DMS53 treated with DMSO at 0.1 percent for 48 hours (cell line): ENCODE data around the gene USP53.
"Not testable (repeated sequence)": the region's sequence is repeated elsewhere in the genome, so short reads cannot be mapped to it uniquely, and the experiment has no call there.

Experiments
- DNase-seq: peaks from one replicate; lab custom pipeline; 2025; ENCODE audit not compliant: unreplicated experiment; lab: John Stamatoyannopoulos, UW

The USP53 gene

DNA sequence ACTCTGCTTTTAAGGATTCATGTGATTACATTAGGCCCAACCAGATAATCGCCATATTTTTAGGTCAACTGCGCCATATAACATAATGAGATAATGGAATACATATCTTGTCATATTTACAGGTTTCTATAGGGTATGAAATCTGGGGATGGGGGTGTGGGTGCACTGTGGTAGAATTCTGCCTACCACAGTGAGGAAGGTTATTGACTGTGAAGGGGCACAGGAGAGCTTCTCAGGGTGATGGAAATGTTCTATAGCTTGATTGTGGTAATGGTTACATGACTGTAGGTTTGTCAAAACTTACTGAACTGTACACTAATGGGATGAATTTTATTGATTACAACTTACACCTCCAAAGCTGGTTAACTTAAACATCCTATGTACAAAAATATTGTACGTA lies 15.9 kb downstream of the USP53 start:
- no peak for DNase-seq

- DNase-seq: no peak
Measured at GRCh38 chr4:119229908-119230687, 17.6 kb downstream of the USP53 start.

GRCh38 chr4:119231491-119231890 lies 19.0 kb downstream of the USP53 start:
- DNase-seq: no peak

GRCh38 chr4:119232286-119232685 lies 19.8 kb downstream of the USP53 start:
- no peak for DNase-seq

DNA sequence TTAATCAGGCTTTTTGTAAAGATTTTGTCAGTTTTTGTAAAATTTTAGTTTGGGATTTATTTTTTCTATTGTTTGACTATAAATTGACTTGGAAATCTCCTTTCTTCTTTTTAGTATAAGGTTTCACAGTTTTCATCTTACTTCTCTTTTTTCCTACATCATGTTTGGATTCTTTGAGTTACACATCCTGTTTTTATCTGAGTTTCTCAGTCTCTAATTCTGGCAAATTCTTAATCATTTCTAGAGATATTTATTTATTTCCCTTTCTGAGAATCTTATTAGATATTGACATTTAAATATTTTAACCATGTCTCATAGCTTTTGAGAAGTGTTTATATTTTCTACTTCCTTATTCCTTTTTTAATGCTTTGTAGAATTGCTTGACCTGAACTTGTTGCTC lies 20.7 kb downstream of the USP53 start:
- DNase-seq: no peak

DNA sequence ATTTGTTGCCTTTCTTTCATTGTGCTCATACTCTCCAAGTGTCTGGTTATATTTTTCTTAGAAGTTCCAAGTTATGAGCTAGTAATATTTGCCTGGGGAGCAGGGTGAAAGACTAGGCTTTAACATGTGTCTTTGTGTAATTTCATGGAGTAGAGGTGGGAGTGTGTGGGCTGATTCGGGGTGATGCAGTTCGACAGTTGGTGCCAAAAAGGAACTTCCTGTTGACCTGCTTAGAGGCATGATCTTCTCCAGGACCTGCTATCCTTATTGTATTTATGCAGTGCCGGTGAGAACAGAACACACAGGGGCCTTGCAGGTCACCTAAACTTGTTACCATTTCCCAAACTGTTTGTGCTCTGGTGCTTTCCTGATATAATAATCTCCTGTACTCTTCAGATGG lies 21.2 kb downstream of the USP53 start:
- no peak for DNase-seq

- DNase-seq: no peak
Measured at GRCh38 chr4:119237201-119237600, 24.7 kb downstream of the USP53 start.

DNA sequence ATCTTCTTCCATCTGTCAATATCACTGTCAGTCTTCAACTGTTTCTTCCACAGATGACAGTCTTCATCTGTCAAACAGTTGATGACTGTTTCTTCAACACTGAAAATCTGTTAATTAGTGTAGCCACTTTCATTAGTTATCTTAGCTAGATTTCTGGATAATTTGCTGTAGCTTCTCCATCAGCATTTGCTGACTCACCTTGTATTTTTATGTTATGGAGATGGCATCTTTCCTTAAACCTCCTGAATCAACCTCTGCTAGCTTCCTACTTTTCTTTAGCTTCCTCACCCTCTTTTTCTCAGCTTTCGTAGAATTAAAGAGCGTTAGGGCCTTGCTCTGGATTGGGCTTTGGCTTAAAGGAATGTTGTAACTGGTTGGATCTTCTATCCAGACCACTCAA lies 25.1 kb downstream of the USP53 start:
- DNase-seq: no peak

GRCh38 chr4:119238068-119238722 lies 25.7 kb downstream of the USP53 start:
- no peak for DNase-seq

DNA sequence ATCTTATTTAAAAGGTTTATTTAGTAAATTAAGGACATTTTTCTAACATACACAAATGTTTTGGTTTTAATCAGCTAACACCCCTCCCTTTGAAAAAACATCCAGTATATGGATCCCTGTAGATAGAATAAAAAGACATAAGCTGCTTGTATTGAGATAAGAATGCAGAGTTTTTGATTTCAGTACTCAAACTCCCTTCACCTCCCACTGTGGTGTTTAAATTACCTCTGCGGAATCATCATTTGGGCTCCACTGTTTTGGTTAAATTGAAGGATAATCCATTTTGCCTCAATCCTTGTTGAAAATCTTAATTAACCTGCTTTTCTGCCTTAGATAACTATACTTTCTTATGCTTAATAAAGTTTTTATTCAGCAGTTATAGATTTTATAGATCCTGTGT lies 27.6 kb downstream of the USP53 start:
- no peak for DNase-seq

DNA sequence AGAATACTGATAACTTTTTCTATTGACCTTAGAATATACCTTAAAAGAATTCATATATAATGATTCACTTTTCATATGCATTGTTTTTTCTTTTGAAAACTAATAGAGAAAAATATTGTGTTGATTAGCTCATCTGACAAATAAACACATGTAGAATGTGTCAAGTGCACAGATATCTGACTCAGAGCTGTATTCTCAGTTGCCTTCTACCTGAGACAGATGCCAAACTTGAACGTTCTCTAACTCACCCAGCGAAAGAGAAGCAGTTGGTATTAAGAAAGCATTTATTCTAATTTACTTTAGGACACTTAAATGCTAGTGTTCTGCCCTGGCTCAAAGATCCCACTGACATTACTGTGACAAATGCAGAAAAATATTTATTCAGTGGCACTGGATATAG lies 28.1 kb downstream of the USP53 start:
- DNase-seq: no peak

DNA sequence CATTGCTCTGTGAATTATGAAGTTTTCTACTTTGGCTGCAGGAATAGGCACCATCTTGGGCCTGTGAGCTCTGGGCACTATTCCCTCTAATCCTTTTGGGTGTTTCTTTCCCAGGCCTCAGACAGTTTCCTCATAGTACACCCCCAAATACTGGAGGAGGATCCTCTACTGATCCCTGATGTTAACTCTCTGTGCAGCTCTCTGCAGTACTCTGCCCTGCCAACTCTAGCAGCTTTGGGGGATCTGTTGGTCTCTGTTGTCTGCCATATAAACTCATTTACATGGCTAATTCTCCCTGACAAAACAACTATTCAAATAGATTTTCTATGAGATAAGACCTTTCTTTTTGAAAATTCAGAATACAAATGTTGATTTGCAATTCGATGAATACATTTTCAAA lies 29.9 kb downstream of the USP53 start:
- no peak for DNase-seq

DNA sequence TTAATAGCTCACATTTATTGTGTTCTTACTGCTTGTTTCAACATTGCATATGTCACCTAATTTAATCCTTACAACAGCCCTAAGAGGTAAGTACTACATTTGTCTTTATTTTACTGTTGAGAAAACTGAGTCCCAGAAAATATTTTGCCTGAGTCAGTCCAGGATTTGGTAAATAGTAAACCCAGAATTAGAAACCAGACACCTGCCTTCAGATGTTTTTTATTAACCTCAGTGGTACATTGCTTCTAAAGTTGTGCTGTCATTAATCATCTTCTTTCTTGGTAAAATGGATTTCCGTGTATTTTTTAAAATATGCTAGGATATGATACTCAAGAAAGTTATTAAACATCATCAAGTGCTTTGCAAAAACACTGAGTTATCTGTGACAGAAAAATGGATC lies 31.4 kb downstream of the USP53 start:
- DNase-seq: no peak

DNA sequence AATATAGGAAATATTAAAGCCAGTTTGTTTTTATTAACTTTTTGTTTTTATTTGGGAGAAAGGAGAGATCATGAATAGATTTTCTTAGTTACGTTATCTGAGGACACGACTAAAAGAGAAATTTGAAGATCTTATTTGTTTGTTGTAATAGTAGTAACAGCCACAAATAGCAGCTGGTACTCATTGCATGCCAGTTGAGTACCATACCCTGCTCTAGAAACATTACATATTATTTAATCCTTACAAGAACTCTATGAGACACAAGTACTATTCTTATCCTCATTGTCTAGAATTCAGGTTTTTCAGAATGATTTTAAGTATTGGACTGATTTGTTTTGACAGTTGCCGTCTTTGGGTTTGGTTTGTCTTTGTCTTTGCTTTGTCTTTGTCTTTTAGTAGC lies 31.8 kb downstream of the USP53 start:
- DNase-seq: no peak

DNA sequence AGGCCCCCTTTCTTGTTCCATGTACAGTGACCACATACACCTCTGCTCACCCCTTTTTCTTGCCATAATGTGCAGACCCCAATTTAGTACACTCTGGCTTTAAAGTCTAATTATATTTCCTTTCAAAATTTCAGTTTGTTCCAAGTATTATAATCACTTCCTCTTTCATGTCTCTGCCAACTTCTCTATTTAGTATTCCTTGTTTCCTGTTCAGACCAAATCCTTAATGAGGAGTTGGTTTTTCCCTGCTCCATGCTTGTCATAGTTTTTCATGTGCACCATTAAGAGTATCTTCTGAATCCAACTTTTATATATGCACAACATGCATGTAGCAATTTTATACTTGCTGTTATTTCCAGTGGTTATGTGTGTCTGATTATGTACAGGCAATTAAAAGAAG lies 32.3 kb downstream of the USP53 start:
- DNase-seq: no peak

DNA sequence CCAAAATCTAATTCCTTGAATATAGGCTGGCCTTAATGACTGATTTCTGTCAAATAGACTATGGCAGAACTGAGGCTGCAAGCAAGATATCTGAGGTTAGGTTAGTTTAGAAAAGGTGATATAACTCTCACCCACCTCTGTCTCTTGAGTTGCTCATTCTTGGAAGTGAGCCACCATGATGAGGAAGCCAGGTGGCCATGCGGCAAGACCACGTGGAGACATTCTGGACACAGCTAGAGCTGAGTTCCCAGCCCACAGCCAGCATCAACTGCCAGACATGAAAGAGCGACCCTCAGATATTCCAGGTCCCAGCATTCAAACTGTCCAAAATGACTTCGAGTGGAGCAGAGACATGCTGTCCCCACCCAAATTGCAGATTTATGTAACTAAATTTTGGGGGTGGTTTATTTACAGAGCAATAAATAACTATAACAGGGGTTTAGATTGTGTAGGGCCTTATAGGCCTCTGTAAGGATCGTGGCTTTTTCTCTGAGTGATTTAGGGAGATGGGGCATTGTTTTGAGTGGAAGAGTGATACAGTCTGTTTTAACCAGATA lies 33.7 kb downstream of the USP53 start:
- DNase-seq: no peak

DNA sequence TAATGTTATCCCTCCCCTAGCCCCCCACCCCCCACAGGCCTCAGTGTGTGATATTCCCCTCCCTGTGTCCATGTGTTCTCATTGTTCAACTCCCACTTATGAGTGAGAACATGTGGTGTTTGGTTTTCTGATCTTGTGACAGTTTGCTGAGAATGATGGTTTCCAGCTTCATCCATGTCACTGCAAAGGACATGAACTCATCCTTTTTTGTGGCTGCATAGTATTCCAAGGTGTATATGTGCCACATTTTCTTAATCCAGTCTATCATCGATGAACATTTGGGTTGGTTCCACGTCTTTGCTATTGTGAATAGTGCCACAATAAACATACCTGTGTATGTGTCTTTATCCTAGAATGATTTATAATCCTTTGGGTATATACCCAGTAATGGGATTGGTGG lies 38.5 kb downstream of the USP53 start:
- DNase-seq: not testable (repeated sequence)

GRCh38 chr4:119255223-119255622 lies 42.7 kb downstream of the USP53 start:
- DNase-seq: not testable (repeated sequence)

DNA sequence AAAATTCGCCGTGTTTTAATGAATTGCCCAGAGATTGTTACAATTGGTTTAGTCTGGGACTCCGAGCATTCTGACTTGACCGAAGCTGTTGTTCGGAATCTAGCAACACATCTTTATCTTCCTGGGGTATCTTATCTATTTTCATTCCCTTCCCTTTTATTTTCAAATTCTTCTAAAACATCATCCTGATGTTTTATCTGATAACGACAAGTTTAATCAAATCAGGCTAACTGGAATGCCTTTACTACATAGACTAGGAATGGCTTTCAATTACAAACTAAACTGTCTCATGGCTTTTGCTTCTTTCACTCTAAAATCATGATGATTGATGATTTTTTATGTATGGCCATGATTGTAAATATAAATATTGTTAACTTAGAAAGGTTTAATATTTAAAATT lies 48.0 kb downstream of the USP53 start:
- no peak for DNase-seq

GRCh38 chr4:119261986-119262385 lies 49.5 kb downstream of the USP53 start:
- no peak for DNase-seq

- no peak for DNase-seq
Measured at GRCh38 chr4:119264743-119265142, 52.2 kb downstream of the USP53 start.

DNA sequence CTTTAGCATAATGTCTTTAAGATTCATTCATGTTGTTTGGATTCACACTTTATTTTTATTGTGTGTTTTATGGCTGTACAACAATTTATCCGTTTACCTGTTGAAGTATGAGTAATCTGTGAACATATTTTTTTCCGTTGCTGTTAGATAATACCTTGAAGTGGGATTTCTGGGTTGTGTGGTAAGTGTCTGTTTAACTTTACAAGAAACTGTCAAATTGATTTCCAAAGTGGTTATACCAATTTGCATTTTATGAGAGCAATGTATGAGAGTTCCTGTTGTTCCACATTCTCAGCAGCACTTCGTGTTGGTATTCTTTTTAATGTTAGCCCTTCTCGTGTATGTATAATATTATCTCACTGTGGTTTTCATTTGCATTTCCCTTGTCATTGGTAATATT lies 53.6 kb downstream of the USP53 start:
- no peak for DNase-seq

DNA sequence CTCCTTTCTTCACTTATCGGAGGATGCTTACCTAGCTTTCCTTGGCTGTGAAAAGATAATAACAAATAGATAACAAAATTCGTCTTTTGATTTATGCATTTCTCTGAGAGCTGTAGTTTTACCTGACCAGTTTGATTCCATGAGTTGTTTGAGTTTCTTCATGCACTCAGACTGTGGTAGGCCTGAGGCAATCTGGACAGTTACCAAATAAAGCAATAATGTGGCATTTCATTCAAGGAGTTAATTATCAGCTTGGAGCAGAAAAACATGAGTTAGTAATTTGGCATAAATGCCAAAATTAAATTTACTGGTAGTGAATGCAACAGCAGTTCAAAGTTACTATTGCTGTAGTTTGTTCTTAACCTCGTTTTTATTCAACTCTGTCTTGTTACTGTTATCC lies 56.0 kb downstream of the USP53 start:
- DNase-seq: no peak
